Measurements from ENCODE around the gene POLR1H.

DNA sequence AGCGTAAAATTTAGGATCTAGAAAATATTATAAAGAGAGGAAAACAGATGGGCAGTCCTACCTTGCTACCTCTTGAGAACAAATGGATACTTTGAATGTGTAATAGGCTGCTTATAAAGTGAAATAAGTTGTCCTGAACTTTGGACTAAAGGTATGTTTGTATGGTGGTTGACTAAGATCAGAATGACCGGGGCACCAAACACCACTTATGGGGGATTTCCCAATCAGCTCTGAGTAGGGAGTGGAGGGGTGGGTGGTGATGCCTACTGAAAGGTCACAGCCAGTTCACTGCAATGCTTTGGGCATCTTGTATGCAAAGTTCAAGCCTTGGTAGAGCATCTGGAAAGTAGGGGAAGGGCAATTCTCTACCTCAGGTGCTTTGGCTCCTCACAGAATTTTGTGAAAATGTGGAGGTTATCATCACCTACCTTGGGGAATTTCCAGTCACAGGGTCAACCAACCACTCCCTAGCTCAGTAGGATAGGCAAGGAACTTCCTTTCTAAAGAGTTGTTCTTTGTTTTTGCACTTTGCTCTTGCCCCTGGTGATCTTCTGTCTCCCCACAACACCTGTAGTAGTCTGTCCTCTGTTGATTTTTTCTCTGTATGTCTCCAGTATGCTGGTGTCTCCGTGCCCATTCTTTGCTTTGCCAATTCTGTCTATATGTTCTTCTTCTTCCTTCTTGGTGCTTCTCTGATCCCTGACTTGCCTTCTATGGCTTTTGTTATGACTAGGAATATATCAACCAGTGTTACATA lies 52.1 kb downstream of the POLR1H start, which contains the start of gene TRIM31:
- TF ChIP-seq POLR2A (IDR thresholded peaks at IDR 0.05; ENCODE audit: low read length) (no peak), GATA1 (IDR thresholded peaks at IDR 0.05; ENCODE audit: low read depth, low read length) (no peak)

Data from erythroblast (primary cell).